Measurements from ENCODE around the gene CDK5RAP2. TPM values are rescaled to one million over a fixed set of nuclear protein-coding genes. Genes with fewer than 3 reads are reported as not detected.

CDK5RAP2 gene
- total RNA-seq, 1 experiment from 2014 or later: 56.4 TPM

GRCh38 chr9:120424248-120424647, 155.7 kb downstream of the CDK5RAP2 start:
- Histone ChIP-seq H3K9ac (ENCODE audit: extremely low read depth, insufficient read length, low read length) (no peak overlapping the region), H2BK15ac (ENCODE audit: low read depth, low read length) (no peak overlapping the region), H2BK20ac (ENCODE audit: low read depth, low read length, poor library complexity, severe bottlenecking) (no peak overlapping the region), H3K4me2 (ENCODE audit: insufficient read depth, insufficient read length, low read length) (no peak overlapping the region), H2AFZ (ENCODE audit: low read length) (no peak overlapping the region), H4K5ac (ENCODE audit: insufficient read length, low read depth, low read length) (no peak overlapping the region), H4K8ac (replicated peaks; ENCODE audit: insufficient read length, low read depth, low read length) (no peak overlapping the region), H3K23me2 (ENCODE audit: insufficient read length, low read depth, low read length, poor library complexity, severe bottlenecking) (no peaks in the 10 kb centered on the region), H2AK5ac (ENCODE audit: insufficient read length, low read length) (no peak overlapping the region), H4K91ac (ENCODE audit: insufficient read length, low read depth, low read length) (no peak overlapping the region), H3K56ac (ENCODE audit: insufficient read length, low read depth, low read length) (no peak overlapping the region), H3T11ph (ENCODE audit: low read length) (no peak overlapping the region), H3K4ac (ENCODE audit: low read depth, low read length) (no peak overlapping the region), H4K20me1 (ENCODE audit: control insufficient read depth, insufficient read depth, insufficient read length) (no peaks in the 10 kb centered on the region), H2BK120ac (ENCODE audit: low read depth, low read length, poor library complexity, severe bottlenecking) (no peak overlapping the region), H2BK5ac (ENCODE audit: insufficient read length, low read length) (no peak overlapping the region), H3K14ac (ENCODE audit: insufficient read depth, low read length) (no peak overlapping the region), H3K27me3 (ENCODE audit: insufficient read depth, low read length) (no peaks in the 10 kb centered on the region), H3K79me2 (ENCODE audit: insufficient read depth, low read length) (no peaks in the 10 kb centered on the region), H3K27ac (ENCODE audit: insufficient read length, low read depth, low read length) (no peak overlapping the region), H3K18ac (ENCODE audit: insufficient read length, low read depth, low read length) (no peak overlapping the region), H3K4me1 (ENCODE audit: insufficient read depth, low read length) (no peaks in the 10 kb centered on the region), H2BK12ac (ENCODE audit: insufficient read length, low read depth, low read length) (no peak overlapping the region), H3K79me1 (ENCODE audit: insufficient read depth, low read depth, low read length, poor library complexity, severe bottlenecking) (no peaks in the 10 kb centered on the region), H3K23ac (ENCODE audit: insufficient read length, low read depth, low read length) (no peak overlapping the region), H3K9me3 (ENCODE audit: control insufficient read depth, low read depth, low read length) (no peaks in the 10 kb centered on the region)
- Mint-ChIP-seq H3K4me3 (no peak overlapping the region), H3K4me1 (peaks cover 22 to 25% of the 10 kb centered on the region in 2 experiments), H3K27me3 (ENCODE audit: low read depth) (no peaks in the 10 kb centered on the region), H3K36me3 (ENCODE audit: insufficient read depth in 1 of 3, low read depth in 3 of 3) (peaks cover 8 to 27% (median 12%) of the 10 kb centered on the region in 3 experiments), H3K9me3 (no peaks in the 10 kb centered on the region), H3K27ac (no peak overlapping the region)
- DNase-seq: no peak
- no peak for TF ChIP-seq CTCF (conservative IDR thresholded peaks at IDR 0.05)

Data from H9 (cell line).